OCI-LY3 (cell line): Measurements from ENCODE around the gene GINS1.

Experiments used
- EZH2phosphoT487 ChIP-seq: fragments of 200-600 bp; shearing (Covaris generic); IDR thresholded peaks from 2 replicates; pipeline ENCODE4 v1.6.1; 2018; ENCODE audit warnings: antibody characterized with exemption, mixed run types, low read depth
- TF ChIP-seq, protein P1 (sequence below): fragments of 200-600, 300-600 bp; sonication (generic); IDR thresholded peaks from 2 replicates; pipeline ENCODE4 v1.5.1; 2014; ENCODE audit warnings: antibody characterized with exemption, low read length, low read depth

DNA sequence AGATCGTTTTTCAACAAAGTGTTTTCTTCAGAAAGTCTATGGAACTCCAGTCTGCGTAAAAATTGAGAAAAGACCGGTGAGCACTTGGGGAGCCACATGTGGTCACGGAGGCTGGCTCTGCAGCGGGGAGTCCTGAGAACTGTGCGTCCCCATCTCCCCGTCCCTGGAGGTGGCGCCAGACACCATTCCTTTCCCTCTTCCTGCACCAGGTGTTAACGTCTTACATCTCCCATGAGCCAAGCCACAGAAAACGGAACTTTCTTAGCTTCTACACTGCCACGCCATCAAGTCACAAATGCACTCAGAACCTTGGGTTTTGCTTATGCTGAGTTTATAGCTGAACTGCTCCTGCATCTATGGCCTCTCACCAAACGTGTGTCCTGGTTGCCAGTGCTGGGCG is 62.6 kb downstream of the GINS1 start:
- TF ChIP-seq, protein P1, sequence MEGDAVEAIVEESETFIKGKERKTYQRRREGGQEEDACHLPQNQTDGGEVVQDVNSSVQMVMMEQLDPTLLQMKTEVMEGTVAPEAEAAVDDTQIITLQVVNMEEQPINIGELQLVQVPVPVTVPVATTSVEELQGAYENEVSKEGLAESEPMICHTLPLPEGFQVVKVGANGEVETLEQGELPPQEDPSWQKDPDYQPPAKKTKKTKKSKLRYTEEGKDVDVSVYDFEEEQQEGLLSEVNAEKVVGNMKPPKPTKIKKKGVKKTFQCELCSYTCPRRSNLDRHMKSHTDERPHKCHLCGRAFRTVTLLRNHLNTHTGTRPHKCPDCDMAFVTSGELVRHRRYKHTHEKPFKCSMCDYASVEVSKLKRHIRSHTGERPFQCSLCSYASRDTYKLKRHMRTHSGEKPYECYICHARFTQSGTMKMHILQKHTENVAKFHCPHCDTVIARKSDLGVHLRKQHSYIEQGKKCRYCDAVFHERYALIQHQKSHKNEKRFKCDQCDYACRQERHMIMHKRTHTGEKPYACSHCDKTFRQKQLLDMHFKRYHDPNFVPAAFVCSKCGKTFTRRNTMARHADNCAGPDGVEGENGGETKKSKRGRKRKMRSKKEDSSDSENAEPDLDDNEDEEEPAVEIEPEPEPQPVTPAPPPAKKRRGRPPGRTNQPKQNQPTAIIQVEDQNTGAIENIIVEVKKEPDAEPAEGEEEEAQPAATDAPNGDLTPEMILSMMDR: peak; percentile 98
- TF ChIP-seq EZH2phosphoT487: no peak
